HL-60 (cell line): ENCODE data around the gene GAS1.

Source experiments
- DNase-seq, 2 experiments: peaks; one replicate each; pipeline ENCODE4 v3.0.0-alpha.2; 2010 to 2020; ENCODE audit warnings: low read depth in 1 of 2, low spot score in 1 of 2
- H3K27ac ChIP-seq: fragments of 250-450 bp; sonication (Bioruptor Pico); replicated peaks from 2 replicates; pipeline ENCODE4 v1.5.1; 2020; ENCODE audit warnings: mild to moderate bottlenecking, moderate library complexity
- H3K27me3 ChIP-seq: fragments of 250-450 bp; sonication (Bioruptor Pico); 2 replicates; pipeline ENCODE4 v1.5.1; 2021; ENCODE audit warnings: mild to moderate bottlenecking, moderate library complexity; ENCODE audit not compliant: insufficient read depth, poor library complexity, severe bottlenecking
- H3K4me3 ChIP-seq: replicated peaks from 2 replicates; pipeline ENCODE4 v1.5.1; 2011; ENCODE audit warnings: mild to moderate bottlenecking, control low read depth, low read length; ENCODE audit not compliant: insufficient read depth
- GABPA ChIP-seq: IDR thresholded peaks from 2 replicates; pipeline ENCODE4 v1.6.1; 2012; ENCODE audit warnings: low read depth
- POLR2AphosphoS5 ChIP-seq: IDR thresholded peaks from 2 replicates; pipeline ENCODE4 v1.6.1; 2012; ENCODE audit warnings: low read depth
- SPI1 ChIP-seq: IDR thresholded peaks from 2 replicates; pipeline ENCODE4 v1.6.1; 2012; ENCODE audit warnings: low read depth, mild to moderate bottlenecking, borderline replicate concordance
- long read RNA-seq: library from polyadenylated mRNA; unstranded; transcript quantifications from one replicate; pipeline ENCODE4 v2.0.0, GENCODE V29; 2020
- TF ChIP-seq, protein P1 (sequence below): IDR thresholded peaks from 2 replicates; pipeline ENCODE4 v1.6.1; 2012; ENCODE audit warnings: low read depth; ENCODE audit not compliant: insufficient replicate concordance
- TF ChIP-seq, protein P2 (sequence below): IDR thresholded peaks from one replicate; pipeline ENCODE4 v1.5.1; 2011; ENCODE audit warnings: low read length, control low read depth, inconsistent platforms; ENCODE audit not compliant: insufficient read depth

The GAS1 gene
- long read RNA-seq, result 0 reads

GRCh38 chr9:86947146-86948073 is at the start of gene GAS1:
Gene GAS1, minus strand, starts transcription at chr9:86947506. Its CDS starts 727 bp downstream, at chr9:86946779.
- peak within 1 kb of the TSS; percentile 56 for H3K4me3 ChIP-seq
- peaks cover 33% of the 10 kb centered on the region for H3K27me3 ChIP-seq
- TF ChIP-seq, protein P1, sequence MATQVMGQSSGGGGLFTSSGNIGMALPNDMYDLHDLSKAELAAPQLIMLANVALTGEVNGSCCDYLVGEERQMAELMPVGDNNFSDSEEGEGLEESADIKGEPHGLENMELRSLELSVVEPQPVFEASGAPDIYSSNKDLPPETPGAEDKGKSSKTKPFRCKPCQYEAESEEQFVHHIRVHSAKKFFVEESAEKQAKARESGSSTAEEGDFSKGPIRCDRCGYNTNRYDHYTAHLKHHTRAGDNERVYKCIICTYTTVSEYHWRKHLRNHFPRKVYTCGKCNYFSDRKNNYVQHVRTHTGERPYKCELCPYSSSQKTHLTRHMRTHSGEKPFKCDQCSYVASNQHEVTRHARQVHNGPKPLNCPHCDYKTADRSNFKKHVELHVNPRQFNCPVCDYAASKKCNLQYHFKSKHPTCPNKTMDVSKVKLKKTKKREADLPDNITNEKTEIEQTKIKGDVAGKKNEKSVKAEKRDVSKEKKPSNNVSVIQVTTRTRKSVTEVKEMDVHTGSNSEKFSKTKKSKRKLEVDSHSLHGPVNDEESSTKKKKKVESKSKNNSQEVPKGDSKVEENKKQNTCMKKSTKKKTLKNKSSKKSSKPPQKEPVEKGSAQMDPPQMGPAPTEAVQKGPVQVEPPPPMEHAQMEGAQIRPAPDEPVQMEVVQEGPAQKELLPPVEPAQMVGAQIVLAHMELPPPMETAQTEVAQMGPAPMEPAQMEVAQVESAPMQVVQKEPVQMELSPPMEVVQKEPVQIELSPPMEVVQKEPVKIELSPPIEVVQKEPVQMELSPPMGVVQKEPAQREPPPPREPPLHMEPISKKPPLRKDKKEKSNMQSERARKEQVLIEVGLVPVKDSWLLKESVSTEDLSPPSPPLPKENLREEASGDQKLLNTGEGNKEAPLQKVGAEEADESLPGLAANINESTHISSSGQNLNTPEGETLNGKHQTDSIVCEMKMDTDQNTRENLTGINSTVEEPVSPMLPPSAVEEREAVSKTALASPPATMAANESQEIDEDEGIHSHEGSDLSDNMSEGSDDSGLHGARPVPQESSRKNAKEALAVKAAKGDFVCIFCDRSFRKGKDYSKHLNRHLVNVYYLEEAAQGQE, result no peak
- TF ChIP-seq SPI1 (no peak), POLR2AphosphoS5 (no peak), GABPA (no peak)
- TF ChIP-seq, protein P2, sequence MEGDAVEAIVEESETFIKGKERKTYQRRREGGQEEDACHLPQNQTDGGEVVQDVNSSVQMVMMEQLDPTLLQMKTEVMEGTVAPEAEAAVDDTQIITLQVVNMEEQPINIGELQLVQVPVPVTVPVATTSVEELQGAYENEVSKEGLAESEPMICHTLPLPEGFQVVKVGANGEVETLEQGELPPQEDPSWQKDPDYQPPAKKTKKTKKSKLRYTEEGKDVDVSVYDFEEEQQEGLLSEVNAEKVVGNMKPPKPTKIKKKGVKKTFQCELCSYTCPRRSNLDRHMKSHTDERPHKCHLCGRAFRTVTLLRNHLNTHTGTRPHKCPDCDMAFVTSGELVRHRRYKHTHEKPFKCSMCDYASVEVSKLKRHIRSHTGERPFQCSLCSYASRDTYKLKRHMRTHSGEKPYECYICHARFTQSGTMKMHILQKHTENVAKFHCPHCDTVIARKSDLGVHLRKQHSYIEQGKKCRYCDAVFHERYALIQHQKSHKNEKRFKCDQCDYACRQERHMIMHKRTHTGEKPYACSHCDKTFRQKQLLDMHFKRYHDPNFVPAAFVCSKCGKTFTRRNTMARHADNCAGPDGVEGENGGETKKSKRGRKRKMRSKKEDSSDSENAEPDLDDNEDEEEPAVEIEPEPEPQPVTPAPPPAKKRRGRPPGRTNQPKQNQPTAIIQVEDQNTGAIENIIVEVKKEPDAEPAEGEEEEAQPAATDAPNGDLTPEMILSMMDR, result no peak

DNA sequence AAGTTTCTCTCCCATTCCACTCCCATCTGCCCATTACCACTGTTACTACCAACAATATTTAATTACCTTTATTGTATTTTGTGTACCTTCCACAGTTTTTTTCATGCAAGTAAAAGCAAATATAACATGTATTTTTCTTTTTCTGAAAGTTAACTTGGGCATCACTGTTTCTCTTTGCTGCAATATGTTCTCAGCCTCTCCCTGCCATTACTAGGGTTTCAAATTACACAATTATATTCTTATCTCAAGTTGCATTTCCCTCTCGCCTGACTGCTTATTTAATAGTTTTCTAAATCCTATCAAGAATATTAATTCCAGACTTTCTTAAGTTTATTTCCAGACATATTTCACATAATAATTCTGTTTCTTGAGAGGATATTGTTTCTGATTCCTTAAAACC is 46.9 kb upstream of the GAS1 start:
- no peak for DNase-seq
- H3K27ac ChIP-seq, result no peak overlapping the region
- no peak overlapping the region for H3K4me3 ChIP-seq
- peaks cover 2% of the 10 kb centered on the region for H3K27me3 ChIP-seq
- TF ChIP-seq, protein P1, result no peak
- no peak for TF ChIP-seq SPI1
- TF ChIP-seq GABPA, result no peak
- no peak for TF ChIP-seq POLR2AphosphoS5
- TF ChIP-seq, protein P2, result no peak

More at GRCh38 chr9:86947146-86948073, at the start of gene GAS1:
- DNase-seq, result peak; percentile 29 to 56
- no peak within 1 kb of the TSS for H3K27ac ChIP-seq

- no peak for DNase-seq
- Histone ChIP-seq H3K27me3 (peaks cover 2% of the 10 kb centered on the region), H3K4me3 (no peak overlapping the region), H3K27ac (no peak overlapping the region)
- TF ChIP-seq, protein P1, result no peak
- TF ChIP-seq GABPA (no peak), POLR2AphosphoS5 (no peak), SPI1 (no peak)
- TF ChIP-seq, protein P2, result no peak
Measured at GRCh38 chr9:86993830-86994229, 46.5 kb upstream of the GAS1 start.
